ENCODE measurements around the gene HOXD3. TPM values are rescaled to one million over a fixed set of nuclear protein-coding genes. Genes with fewer than 3 reads are reported as not detected.

Gene HOXD3
- total RNA-seq, 1 experiment from 2014 or later = 1.2 TPM

DNA sequence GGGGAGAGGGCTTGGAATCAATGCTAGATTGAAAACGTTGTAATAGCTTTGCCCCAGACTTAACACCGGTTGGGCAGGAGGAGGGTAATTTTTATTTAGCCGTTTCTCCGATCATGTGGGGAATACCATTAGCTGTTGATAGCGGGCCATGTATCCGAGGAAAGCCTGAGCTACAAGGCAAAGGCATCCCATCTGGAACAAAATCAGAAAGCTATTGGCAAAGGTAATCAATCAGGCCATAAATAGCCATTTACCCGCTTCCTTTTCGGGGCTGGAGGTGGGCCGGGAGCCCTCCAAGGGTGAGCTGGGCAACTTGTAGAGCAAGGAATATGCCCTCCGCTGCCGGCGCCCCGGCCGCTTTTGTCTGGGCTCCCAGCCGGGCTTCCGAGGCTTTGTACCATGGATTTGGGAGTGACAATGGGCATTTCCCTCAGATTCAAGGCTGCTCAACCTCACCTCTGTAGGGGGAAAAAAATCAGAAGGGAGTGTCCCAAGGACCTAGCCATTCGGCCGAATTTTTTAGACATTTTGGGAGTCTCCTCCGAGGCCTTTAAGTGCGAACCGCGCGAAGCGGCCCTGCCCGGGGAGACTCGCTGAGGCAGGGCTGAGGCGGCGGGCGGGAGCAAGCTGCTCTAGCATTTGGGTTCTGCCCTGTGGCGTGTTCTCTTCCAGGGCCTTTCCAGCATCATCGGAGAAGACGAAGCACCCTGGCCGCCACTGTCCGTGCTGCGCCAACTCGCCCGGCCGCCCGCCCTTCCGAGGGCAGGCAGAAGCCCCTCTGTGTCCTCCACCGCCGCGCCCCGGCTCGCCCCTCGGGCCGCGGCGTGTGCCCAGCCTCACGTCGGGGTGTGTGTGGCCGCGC lies 35.7 kb upstream of the HOXD3 start:
- no TSS peak for BruUV-seq (replicated peaks)
- Histone ChIP-seq H3K4me1 (peaks cover 9% of the 10 kb centered on the region; the same call in 1 of the 2 replicates), H3K27me3 (replicated peaks; ENCODE audit: control insufficient read depth, insufficient read depth, low read length) (peaks cover 11% of the 10 kb centered on the region), H3K36me3 (ENCODE audit: control insufficient read depth, insufficient read depth, low read length) (no peaks in the 10 kb centered on the region), H3K9me3 (no peaks in the 10 kb centered on the region), H3K4me3 (ENCODE audit: low read depth, low read length) (no peak overlapping the region)
- no peak overlapping the region for H3K4me3 Mint-ChIP-seq (ENCODE audit: unreplicated experiment)
- no peak for DNase-seq
- CTCF ChIA-PET = interaction anchor here (0.6 to 2.2 kb wide), 4 partner anchors 9 to 533 kb away, joined by 3 to 7 read pairs (median 4); no protein-coding TSS in a partner anchor
- POLR2A ChIA-PET = no interaction called here
- intact Hi-C loops (cut with micrococcal nuclease; ENCODE audit: unreplicated experiment) = loop anchor here (10.0 kb wide), 2 partner anchors 263 to 693 kb away; no protein-coding TSS in a partner anchor
- H3K27ac Mint-ChIP-seq (ENCODE audit: unreplicated experiment) = no peak overlapping the region
- H3K9me3 Mint-ChIP-seq (ENCODE audit: unreplicated experiment) = no peaks in the 10 kb centered on the region
- TF ChIP-seq, protein P1, sequence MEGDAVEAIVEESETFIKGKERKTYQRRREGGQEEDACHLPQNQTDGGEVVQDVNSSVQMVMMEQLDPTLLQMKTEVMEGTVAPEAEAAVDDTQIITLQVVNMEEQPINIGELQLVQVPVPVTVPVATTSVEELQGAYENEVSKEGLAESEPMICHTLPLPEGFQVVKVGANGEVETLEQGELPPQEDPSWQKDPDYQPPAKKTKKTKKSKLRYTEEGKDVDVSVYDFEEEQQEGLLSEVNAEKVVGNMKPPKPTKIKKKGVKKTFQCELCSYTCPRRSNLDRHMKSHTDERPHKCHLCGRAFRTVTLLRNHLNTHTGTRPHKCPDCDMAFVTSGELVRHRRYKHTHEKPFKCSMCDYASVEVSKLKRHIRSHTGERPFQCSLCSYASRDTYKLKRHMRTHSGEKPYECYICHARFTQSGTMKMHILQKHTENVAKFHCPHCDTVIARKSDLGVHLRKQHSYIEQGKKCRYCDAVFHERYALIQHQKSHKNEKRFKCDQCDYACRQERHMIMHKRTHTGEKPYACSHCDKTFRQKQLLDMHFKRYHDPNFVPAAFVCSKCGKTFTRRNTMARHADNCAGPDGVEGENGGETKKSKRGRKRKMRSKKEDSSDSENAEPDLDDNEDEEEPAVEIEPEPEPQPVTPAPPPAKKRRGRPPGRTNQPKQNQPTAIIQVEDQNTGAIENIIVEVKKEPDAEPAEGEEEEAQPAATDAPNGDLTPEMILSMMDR (IDR thresholded peaks at IDR 0.05; ENCODE audit: insufficient read depth in 1 of 2, low read depth in 1 of 2, low read length in 1 of 2, severe bottlenecking in 1 of 2, unreplicated experiment in 1 of 2) = no peak
- H3K4me1 Mint-ChIP-seq (ENCODE audit: low read depth, unreplicated experiment) = no peaks in the 10 kb centered on the region
- H3K27me3 Mint-ChIP-seq (ENCODE audit: insufficient read depth, unreplicated experiment) = peaks cover 69% of the 10 kb centered on the region
- H3K36me3 Mint-ChIP-seq (ENCODE audit: insufficient read depth, unreplicated experiment) = no peaks in the 10 kb centered on the region

DNA sequence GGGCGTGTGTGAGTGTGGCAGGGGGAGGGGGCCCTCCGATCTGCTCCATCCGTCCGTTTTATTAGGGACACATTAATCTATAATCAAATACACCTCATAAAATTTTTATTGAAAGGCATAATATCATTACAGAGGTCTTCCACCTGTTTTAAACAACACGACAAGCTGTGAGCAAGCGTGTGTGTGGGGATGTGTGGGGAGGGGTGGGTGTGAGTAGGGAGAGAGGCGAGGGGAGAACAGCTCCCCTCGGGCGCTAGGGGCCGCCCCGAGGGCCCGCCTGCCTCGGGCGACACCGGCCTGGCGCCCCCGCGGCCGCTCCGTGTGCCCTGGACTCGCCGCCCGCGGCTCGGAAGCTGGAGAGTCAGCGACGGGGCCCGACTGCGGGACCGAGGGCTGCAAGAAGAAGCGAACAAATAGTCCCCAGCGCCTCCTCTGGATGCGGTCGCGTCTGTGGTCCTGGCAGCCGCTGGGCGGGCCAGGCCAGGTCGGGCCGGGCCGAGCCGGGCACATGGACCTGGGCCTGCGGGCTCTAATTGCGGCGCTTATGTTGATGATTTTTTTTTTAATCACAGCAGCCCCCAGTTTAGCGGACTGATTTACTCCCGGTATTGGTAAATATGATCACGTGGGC lies 34.9 kb upstream of the HOXD3 start:
- POLR2A ChIA-PET = no interaction called here
- intact Hi-C loops (cut with micrococcal nuclease; ENCODE audit: unreplicated experiment) = loop anchor here (10.0 kb wide), 2 partner anchors 263 to 693 kb away; no protein-coding TSS in a partner anchor

More for the DNA sequence above, 34.9 kb upstream of the HOXD3 start:
- BruUV-seq (replicated peaks) = no TSS peak
- H3K27me3 Mint-ChIP-seq (ENCODE audit: insufficient read depth, unreplicated experiment) = peaks cover 66% of the 10 kb centered on the region
- H3K4me1 Mint-ChIP-seq (ENCODE audit: low read depth, unreplicated experiment) = no peaks in the 10 kb centered on the region
- Histone ChIP-seq H3K36me3 (ENCODE audit: control insufficient read depth, insufficient read depth, low read length) (no peaks in the 10 kb centered on the region), H3K4me1 (peaks cover 10% of the 10 kb centered on the region; the same call in 1 of the 2 replicates), H3K27me3 (replicated peaks; ENCODE audit: control insufficient read depth, insufficient read depth, low read length) (peaks cover 11% of the 10 kb centered on the region), H3K4me3 (ENCODE audit: low read depth, low read length) (peak overlapping the region; percentile 28), H3K9me3 (no peaks in the 10 kb centered on the region)
- CTCF ChIA-PET = interaction anchor here (1.0 to 2.2 kb wide), 3 partner anchors 10 to 339 kb away, joined by 3 to 7 read pairs (median 5); no protein-coding TSS in a partner anchor
- no peak for DNase-seq
- H3K27ac Mint-ChIP-seq (ENCODE audit: unreplicated experiment) = no peak overlapping the region
- H3K9me3 Mint-ChIP-seq (ENCODE audit: unreplicated experiment) = no peaks in the 10 kb centered on the region
- H3K4me3 Mint-ChIP-seq (ENCODE audit: unreplicated experiment) = peak overlapping the region; percentile 72
- no peaks in the 10 kb centered on the region for H3K36me3 Mint-ChIP-seq (ENCODE audit: insufficient read depth, unreplicated experiment)
- TF ChIP-seq, protein P1 (IDR thresholded peaks at IDR 0.05; ENCODE audit: insufficient read depth in 1 of 2, low read depth in 1 of 2, low read length in 1 of 2, severe bottlenecking in 1 of 2, unreplicated experiment in 1 of 2) = no peak

Measured in Caco-2 (cell line).